Ishikawa (cell line): Measurements from ENCODE around the gene SF3A1.

Experiments
- CEBPB ChIP-seq: IDR thresholded peaks from 2 replicates; pipeline ENCODE4 v1.6.1; 2012
- CREB1 ChIP-seq: IDR thresholded peaks from 2 replicates; pipeline ENCODE4 v1.6.1; 2012; ENCODE audit warnings: low read depth
- EGR1 ChIP-seq: IDR thresholded peaks from 2 replicates; pipeline ENCODE4 v1.6.1; 2012
- EP300 ChIP-seq: IDR thresholded peaks from 2 replicates; pipeline ENCODE4 v1.6.1; 2012; ENCODE audit warnings: borderline replicate concordance
- FOXM1 ChIP-seq: IDR thresholded peaks from 2 replicates; pipeline ENCODE4 v1.6.1; 2012; ENCODE audit warnings: low read depth, borderline replicate concordance
- NFIC ChIP-seq: IDR thresholded peaks from 2 replicates; pipeline ENCODE4 v1.6.1; 2012
- RAD21 ChIP-seq: IDR thresholded peaks from 2 replicates; pipeline ENCODE4 v1.6.1; 2012; ENCODE audit warnings: low read depth
- TAF1 ChIP-seq: IDR thresholded peaks from 2 replicates; pipeline ENCODE4 v1.6.1; 2012; ENCODE audit warnings: low read depth, mild to moderate bottlenecking
- TCF12 ChIP-seq: IDR thresholded peaks from 2 replicates; pipeline ENCODE4 v1.6.1; 2012; ENCODE audit warnings: low read depth
- TEAD4 ChIP-seq: IDR thresholded peaks from 2 replicates; pipeline ENCODE4 v1.6.1; 2012
- YY1 ChIP-seq: IDR thresholded peaks from 2 replicates; pipeline ENCODE4 v1.6.1; 2012; ENCODE audit warnings: low read depth
- ZBTB7A ChIP-seq: IDR thresholded peaks from 2 replicates; pipeline ENCODE4 v1.6.1; 2012; ENCODE audit warnings: low read depth
- TF ChIP-seq, protein P1 (sequence below): IDR thresholded peaks from 2 replicates; pipeline ENCODE4 v1.6.1; 2012
- TF ChIP-seq, protein P2 (sequence below): IDR thresholded peaks from 2 replicates; pipeline ENCODE4 v1.6.1; 2012; ENCODE audit warnings: low read depth, mild to moderate bottlenecking
- TF ChIP-seq, protein P3 (sequence below): IDR thresholded peaks from 2 replicates; pipeline ENCODE4 v1.6.1; 2012

The SF3A1 gene

DNA sequence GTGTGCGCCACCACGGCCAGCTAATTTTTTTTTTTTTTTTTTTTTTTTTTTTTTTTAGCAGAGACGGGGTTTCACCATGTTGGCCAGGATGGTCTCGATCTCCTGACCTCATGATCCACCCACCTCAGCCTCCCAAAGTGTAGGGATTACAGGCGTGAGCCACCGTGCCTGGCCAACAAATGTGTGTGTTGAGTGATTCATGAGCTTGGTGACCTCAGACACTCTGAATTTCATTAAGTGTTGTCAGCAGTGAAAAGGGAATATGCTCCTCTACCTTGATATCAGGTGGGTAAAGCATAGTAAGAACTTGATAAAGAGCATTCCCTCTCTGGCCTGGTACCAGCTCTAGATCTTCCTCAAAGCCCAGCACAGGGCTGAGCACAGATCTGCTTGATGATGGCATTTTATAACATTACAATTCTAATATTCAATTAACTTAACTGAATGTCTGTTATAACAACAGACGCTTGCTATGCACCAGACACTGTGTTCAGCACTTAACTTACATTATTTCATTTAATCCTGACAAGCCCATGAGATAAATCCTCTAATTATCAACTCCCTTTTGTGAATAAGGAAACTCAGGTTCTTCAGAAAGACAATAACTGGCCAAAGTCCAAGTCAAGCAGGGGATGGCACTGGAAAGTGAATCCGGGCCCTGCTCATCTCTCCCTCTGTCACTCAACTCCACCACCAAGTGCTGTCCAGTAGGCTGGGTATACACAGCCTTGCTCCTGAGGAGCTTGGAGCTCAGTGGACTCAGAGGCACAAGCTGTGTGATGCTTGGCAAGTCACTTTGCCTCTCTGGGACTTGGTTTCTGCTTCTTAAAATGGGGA, 42.9 kb downstream of the SF3A1 start:
- no peak for TF ChIP-seq TEAD4
- no peak for TF ChIP-seq FOXM1

DNA sequence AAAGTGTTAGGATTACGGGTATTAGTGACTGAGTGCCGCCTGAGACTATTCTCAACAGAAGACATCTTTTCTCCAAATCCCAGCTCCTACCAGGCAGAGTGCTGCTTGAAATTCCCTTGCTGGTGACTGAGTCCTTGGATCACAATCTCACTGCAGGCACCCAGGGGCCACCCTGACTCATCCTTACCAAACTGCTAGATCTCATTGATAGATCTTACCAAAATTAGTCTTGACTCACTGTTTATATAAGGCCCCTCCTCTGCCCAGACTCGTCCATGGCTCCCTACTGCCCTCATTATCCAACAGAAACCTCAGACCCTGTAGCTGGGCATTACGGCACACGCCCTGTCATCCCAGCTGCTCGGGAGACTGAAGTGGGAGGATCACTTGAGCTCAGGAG, 44.6 kb downstream of the SF3A1 start:
- TF ChIP-seq TAF1, result no peak
- TF ChIP-seq YY1, result no peak
- TF ChIP-seq, protein P1, sequence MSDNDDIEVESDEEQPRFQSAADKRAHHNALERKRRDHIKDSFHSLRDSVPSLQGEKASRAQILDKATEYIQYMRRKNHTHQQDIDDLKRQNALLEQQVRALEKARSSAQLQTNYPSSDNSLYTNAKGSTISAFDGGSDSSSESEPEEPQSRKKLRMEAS, result no peak
- TF ChIP-seq EP300, result no peak
- TF ChIP-seq, protein P2, sequence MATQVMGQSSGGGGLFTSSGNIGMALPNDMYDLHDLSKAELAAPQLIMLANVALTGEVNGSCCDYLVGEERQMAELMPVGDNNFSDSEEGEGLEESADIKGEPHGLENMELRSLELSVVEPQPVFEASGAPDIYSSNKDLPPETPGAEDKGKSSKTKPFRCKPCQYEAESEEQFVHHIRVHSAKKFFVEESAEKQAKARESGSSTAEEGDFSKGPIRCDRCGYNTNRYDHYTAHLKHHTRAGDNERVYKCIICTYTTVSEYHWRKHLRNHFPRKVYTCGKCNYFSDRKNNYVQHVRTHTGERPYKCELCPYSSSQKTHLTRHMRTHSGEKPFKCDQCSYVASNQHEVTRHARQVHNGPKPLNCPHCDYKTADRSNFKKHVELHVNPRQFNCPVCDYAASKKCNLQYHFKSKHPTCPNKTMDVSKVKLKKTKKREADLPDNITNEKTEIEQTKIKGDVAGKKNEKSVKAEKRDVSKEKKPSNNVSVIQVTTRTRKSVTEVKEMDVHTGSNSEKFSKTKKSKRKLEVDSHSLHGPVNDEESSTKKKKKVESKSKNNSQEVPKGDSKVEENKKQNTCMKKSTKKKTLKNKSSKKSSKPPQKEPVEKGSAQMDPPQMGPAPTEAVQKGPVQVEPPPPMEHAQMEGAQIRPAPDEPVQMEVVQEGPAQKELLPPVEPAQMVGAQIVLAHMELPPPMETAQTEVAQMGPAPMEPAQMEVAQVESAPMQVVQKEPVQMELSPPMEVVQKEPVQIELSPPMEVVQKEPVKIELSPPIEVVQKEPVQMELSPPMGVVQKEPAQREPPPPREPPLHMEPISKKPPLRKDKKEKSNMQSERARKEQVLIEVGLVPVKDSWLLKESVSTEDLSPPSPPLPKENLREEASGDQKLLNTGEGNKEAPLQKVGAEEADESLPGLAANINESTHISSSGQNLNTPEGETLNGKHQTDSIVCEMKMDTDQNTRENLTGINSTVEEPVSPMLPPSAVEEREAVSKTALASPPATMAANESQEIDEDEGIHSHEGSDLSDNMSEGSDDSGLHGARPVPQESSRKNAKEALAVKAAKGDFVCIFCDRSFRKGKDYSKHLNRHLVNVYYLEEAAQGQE, result no peak
- TF ChIP-seq ZBTB7A, result no peak

DNA sequence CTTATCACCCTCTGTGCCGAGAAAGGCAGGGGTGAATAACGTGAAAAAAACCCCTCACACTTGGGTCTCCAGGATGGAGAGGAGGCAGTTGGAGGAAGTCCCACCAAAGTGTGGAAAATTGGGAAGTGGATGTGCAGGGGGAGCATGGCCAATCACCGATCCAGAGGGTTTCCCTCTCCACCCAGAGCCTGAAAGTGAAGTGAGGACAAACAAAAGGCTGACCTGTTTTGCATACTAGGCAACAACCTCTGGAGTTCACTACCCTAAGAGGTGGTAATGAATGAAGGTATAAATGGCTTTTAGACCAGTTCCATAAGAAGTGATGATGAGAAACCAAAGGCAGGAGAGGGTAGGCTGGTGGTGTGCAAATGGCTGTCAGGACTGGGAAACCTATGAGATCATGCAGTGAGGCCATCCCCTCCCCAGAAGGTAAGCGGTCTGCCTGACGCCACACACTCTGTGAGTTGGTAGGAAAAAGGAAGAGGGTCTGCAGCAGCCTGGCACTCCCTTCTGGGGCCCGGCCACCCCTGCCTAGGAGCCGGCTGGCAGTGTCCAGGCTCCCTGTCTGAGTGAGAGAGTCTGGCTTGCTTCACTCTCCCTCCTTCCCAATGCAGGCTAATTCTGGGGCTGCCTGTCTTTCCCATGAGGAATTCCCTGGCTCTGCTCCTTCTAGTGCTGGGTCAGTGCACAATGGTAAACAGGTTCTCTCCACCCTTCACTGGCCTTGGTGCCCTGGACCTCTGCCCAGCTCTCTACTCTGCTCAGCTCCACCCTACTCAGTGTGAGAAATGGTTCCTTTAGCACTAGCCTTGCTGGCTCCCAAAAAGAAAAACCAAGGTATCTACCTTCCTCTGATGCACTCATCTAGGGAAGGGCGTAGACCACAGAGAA, 45.6 kb downstream of the SF3A1 start:
- TF ChIP-seq YY1 (0 out of 2 replicates have a peak, but pooled peaks have one; percentile 50), FOXM1 (no peak; the same call in 1 of the 2 replicates), RAD21 (peak; percentile 33; the same call in 1 of the 2 replicates), ZBTB7A (no peak), CEBPB (peak; percentile 23), EGR1 (no peak), TEAD4 (peak; percentile 82), EP300 (peak; percentile 86), TAF1 (no peak), CREB1 (no peak), TCF12 (peak; percentile 84), NFIC (peak; percentile 94)
- TF ChIP-seq, protein P1, result peak; percentile 28; the same call in 1 of the 2 replicates
- TF ChIP-seq, protein P3, sequence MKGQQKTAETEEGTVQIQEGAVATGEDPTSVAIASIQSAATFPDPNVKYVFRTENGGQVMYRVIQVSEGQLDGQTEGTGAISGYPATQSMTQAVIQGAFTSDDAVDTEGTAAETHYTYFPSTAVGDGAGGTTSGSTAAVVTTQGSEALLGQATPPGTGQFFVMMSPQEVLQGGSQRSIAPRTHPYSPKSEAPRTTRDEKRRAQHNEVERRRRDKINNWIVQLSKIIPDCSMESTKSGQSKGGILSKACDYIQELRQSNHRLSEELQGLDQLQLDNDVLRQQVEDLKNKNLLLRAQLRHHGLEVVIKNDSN, result no peak; the same call in 1 of the 2 replicates
- TF ChIP-seq, protein P2, result no peak

DNA sequence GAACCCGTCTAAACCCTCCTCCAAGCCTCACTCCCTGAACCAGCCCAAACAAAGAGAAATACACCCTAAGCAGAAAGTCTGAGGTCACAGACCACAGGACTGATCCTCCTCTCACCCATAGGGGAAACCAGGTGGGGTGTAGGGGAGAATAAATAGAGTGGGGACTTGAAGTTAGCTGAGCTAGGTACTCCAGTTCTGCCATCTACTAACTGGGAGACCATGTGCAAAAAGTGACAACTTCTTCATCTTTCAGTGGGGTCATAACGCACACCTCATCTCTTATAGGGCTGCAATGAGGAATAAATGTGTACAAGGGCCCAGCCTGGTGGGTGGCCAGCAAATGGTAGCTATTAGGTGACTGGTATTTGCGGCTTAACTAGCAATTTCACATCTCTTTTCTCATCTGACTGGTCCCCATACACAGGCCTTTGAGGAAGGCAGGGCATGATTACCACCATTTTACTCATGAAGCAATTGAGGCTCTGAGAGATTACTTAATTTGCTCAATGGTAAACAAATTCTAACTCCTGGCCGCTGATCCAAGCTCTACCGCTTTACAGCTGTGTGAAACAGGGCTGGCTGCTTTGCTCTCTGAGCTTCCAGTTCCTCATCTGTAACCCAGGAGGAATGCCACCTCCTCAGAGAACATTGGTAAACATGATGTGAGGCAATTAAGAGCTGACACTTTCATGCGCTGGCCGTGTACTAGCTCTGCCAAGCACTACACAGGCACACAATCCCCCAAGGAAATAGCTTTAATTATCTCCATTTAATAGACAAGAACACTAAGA, 46.5 kb downstream of the SF3A1 start:
- TF ChIP-seq NFIC, result no peak
- TF ChIP-seq, protein P3, result no peak
- TF ChIP-seq, protein P1, result no peak
- no peak for TF ChIP-seq TEAD4

DNA sequence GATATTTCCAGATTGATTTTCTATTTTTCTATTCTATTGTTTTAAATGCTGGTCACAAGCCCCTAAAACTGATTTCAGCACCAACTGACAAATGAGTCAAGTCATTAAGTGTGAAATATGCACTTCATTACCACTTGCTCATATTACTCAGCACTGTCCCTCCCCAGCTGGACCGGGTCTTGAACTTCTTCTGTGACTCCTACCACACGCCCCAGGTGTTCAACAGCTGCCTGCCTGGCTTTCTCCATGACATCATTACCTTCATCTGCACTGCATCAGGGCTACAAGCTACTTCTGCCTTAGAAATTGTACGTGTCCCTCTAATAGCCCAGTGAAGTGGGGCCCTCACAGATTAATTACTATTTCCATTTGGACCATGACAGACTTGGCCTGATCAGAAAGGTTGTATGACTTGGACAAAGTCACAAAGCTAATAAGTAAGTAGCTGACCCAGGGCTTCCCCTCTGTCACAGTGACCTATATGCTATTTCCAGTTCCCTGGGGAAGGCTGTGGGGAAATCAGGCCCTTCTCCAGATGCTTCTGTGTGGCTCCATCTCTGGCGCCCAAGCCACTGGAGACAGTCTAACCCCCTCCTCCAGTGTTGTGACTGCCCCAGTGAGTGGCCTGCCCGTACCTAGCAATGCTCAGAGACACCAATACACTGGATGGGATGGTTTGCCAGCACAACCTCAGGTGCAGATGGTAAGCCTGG, 48.0 kb downstream of the SF3A1 start:
- TF ChIP-seq TCF12 (peak; percentile 63), ZBTB7A (no peak)
